ENCODE measurements around the gene RSRC1. TPM values are rescaled to one million over a fixed set of nuclear protein-coding genes. Genes with fewer than 3 reads are reported as not detected.
"Not testable (repeated sequence)": the region's sequence is repeated elsewhere in the genome, so short reads cannot be mapped to it uniquely, and the experiment has no call there.

Gene RSRC1
- total RNA-seq, 1 donor from 2014 or later = 44.6 TPM

- peaks cover 1% of the 10 kb centered on the region for H3K27me3 Mint-ChIP-seq
- H3K36me3 Mint-ChIP-seq (ENCODE audit: low read depth) = peaks cover 4% of the 10 kb centered on the region
- peak; percentile 58 for DNase-seq
- H3K4me3 Mint-ChIP-seq = no peak overlapping the region
- peaks cover 5% of the 10 kb centered on the region for H3K4me1 Mint-ChIP-seq
- intact Hi-C loops (cut with micrococcal nuclease) = loop anchor here (5.0 kb wide), 1 partner anchor 61 kb away; the partner anchor contains the start of gene SHOX2
- H3K27ac Mint-ChIP-seq = no peak overlapping the region
- H3K9me3 Mint-ChIP-seq = no peaks in the 10 kb centered on the region
Measured at GRCh38 chr3:158167737-158168557, 58.1 kb downstream of the RSRC1 start.

- H3K9me3 Mint-ChIP-seq = no peaks in the 10 kb centered on the region
- no peak overlapping the region for H3K27ac Mint-ChIP-seq
- intact Hi-C loops (cut with micrococcal nuclease) = loop anchor here (5.0 kb wide), 1 partner anchor 62 kb away; the partner anchor contains the start of gene SHOX2
- DNase-seq = no peak
- H3K36me3 Mint-ChIP-seq (ENCODE audit: low read depth) = peaks cover 3% of the 10 kb centered on the region
- peaks cover 1% of the 10 kb centered on the region for H3K27me3 Mint-ChIP-seq
- H3K4me1 Mint-ChIP-seq = peaks cover 5% of the 10 kb centered on the region
- no peak overlapping the region for H3K4me3 Mint-ChIP-seq
Measured at GRCh38 chr3:158169091-158169491, 59.2 kb downstream of the RSRC1 start.

GRCh38 chr3:158181096-158181495, 71.2 kb downstream of the RSRC1 start:
- Mint-ChIP-seq H3K27me3 (no peaks in the 10 kb centered on the region), H3K36me3 (ENCODE audit: low read depth) (peaks cover 6% of the 10 kb centered on the region), H3K4me1 (no peaks in the 10 kb centered on the region), H3K27ac (no peak overlapping the region), H3K9me3 (peaks cover 9% of the 10 kb centered on the region), H3K4me3 (no peak overlapping the region)
- intact Hi-C loops (cut with micrococcal nuclease) = no loop called here
- DNase-seq = no peak

- intact Hi-C loops (cut with micrococcal nuclease) = no loop called here
Measured at GRCh38 chr3:158185711-158186110, 75.8 kb downstream of the RSRC1 start.

GRCh38 chr3:158200955-158201354, 91.1 kb downstream of the RSRC1 start:
- no peak for DNase-seq
- Mint-ChIP-seq H3K4me1 (no peaks in the 10 kb centered on the region), H3K27ac (no peak overlapping the region), H3K9me3 (peaks cover 25% of the 10 kb centered on the region), H3K36me3 (ENCODE audit: low read depth) (peaks cover 24% of the 10 kb centered on the region), H3K4me3 (no peak overlapping the region), H3K27me3 (no peaks in the 10 kb centered on the region)
- intact Hi-C loops (cut with micrococcal nuclease) = no loop called here

More at GRCh38 chr3:158185711-158186110, 75.8 kb downstream of the RSRC1 start:
- Mint-ChIP-seq H3K27me3 (no peaks in the 10 kb centered on the region), H3K9me3 (peaks cover 2% of the 10 kb centered on the region), H3K4me1 (no peaks in the 10 kb centered on the region), H3K36me3 (ENCODE audit: low read depth) (no peaks in the 10 kb centered on the region), H3K27ac (no peak overlapping the region), H3K4me3 (no peak overlapping the region)
- no peak for DNase-seq

- Mint-ChIP-seq H3K27ac (no peak overlapping the region), H3K4me1 (no peaks in the 10 kb centered on the region), H3K4me3 (no peak overlapping the region), H3K9me3 (peaks cover 5% of the 10 kb centered on the region), H3K27me3 (no peaks in the 10 kb centered on the region), H3K36me3 (ENCODE audit: low read depth) (peaks cover 13% of the 10 kb centered on the region)
- no peak for DNase-seq
- intact Hi-C loops (cut with micrococcal nuclease) = no loop called here
Measured at GRCh38 chr3:158205324-158205723, 95.4 kb downstream of the RSRC1 start.

- Mint-ChIP-seq H3K36me3 (ENCODE audit: low read depth) (peaks cover 13% of the 10 kb centered on the region), H3K4me1 (no peaks in the 10 kb centered on the region), H3K27me3 (no peaks in the 10 kb centered on the region), H3K4me3 (no peak overlapping the region), H3K9me3 (peaks cover 5% of the 10 kb centered on the region), H3K27ac (no peak overlapping the region)
- intact Hi-C loops (cut with micrococcal nuclease) = no loop called here
- DNase-seq = no peak
Measured at GRCh38 chr3:158205994-158206393, 96.1 kb downstream of the RSRC1 start.

- intact Hi-C loops (cut with micrococcal nuclease) = no loop called here
- DNase-seq = no peak
- no peak overlapping the region for H3K4me3 Mint-ChIP-seq
- peaks cover 3% of the 10 kb centered on the region for H3K9me3 Mint-ChIP-seq
- H3K27ac Mint-ChIP-seq = no peak overlapping the region
- no peaks in the 10 kb centered on the region for H3K27me3 Mint-ChIP-seq
- H3K4me1 Mint-ChIP-seq = no peaks in the 10 kb centered on the region
- no peaks in the 10 kb centered on the region for H3K36me3 Mint-ChIP-seq (ENCODE audit: low read depth)
Measured at GRCh38 chr3:158210067-158210466, 100.2 kb downstream of the RSRC1 start.

GRCh38 chr3:158213461-158213860, 103.6 kb downstream of the RSRC1 start:
- H3K4me1 Mint-ChIP-seq = no peaks in the 10 kb centered on the region
- no peak for DNase-seq
- H3K9me3 Mint-ChIP-seq = peaks cover 3% of the 10 kb centered on the region
- peaks cover 2% of the 10 kb centered on the region for H3K36me3 Mint-ChIP-seq (ENCODE audit: low read depth)
- intact Hi-C loops (cut with micrococcal nuclease) = no loop called here
- no peaks in the 10 kb centered on the region for H3K27me3 Mint-ChIP-seq
- no peak overlapping the region for H3K27ac Mint-ChIP-seq
- H3K4me3 Mint-ChIP-seq = no peak overlapping the region

- H3K27ac Mint-ChIP-seq = no peak overlapping the region
- no peaks in the 10 kb centered on the region for H3K4me1 Mint-ChIP-seq
- H3K9me3 Mint-ChIP-seq = peaks cover 3% of the 10 kb centered on the region
- H3K27me3 Mint-ChIP-seq = no peaks in the 10 kb centered on the region
- H3K36me3 Mint-ChIP-seq (ENCODE audit: low read depth) = peaks cover 2% of the 10 kb centered on the region
- H3K4me3 Mint-ChIP-seq = no peak overlapping the region
- no peak for DNase-seq
- intact Hi-C loops (cut with micrococcal nuclease) = no loop called here
Measured at GRCh38 chr3:158217992-158218391, 108.1 kb downstream of the RSRC1 start.

GRCh38 chr3:158220575-158220974, 110.7 kb downstream of the RSRC1 start:
- no peak for DNase-seq
- Mint-ChIP-seq H3K4me3 (no peak overlapping the region), H3K27me3 (no peaks in the 10 kb centered on the region), H3K27ac (no peak overlapping the region), H3K9me3 (no peaks in the 10 kb centered on the region), H3K36me3 (ENCODE audit: low read depth) (peaks cover 2% of the 10 kb centered on the region), H3K4me1 (no peaks in the 10 kb centered on the region)
- intact Hi-C loops (cut with micrococcal nuclease) = no loop called here

- no peaks in the 10 kb centered on the region for H3K27me3 Mint-ChIP-seq
- no peak overlapping the region for H3K27ac Mint-ChIP-seq
- H3K4me3 Mint-ChIP-seq = no peak overlapping the region
- peaks cover 2% of the 10 kb centered on the region for H3K36me3 Mint-ChIP-seq (ENCODE audit: low read depth)
- DNase-seq = no peak
- intact Hi-C loops (cut with micrococcal nuclease) = no loop called here
- no peaks in the 10 kb centered on the region for H3K4me1 Mint-ChIP-seq
- H3K9me3 Mint-ChIP-seq = no peaks in the 10 kb centered on the region
Measured at GRCh38 chr3:158221426-158221825, 111.5 kb downstream of the RSRC1 start.

- Mint-ChIP-seq H3K4me1 (no peaks in the 10 kb centered on the region), H3K36me3 (ENCODE audit: low read depth) (no peaks in the 10 kb centered on the region), H3K27me3 (no peaks in the 10 kb centered on the region), H3K27ac (no peak overlapping the region), H3K9me3 (no peaks in the 10 kb centered on the region), H3K4me3 (no peak overlapping the region)
- intact Hi-C loops (cut with micrococcal nuclease) = no loop called here
- DNase-seq = no peak
Measured at GRCh38 chr3:158226429-158226828, 116.5 kb downstream of the RSRC1 start.

GRCh38 chr3:158228942-158229341, 119.1 kb downstream of the RSRC1 start:
- H3K27ac Mint-ChIP-seq; H3K9me3 Mint-ChIP-seq; H3K36me3 Mint-ChIP-seq (ENCODE audit: low read depth); H3K27me3 Mint-ChIP-seq; DNase-seq; H3K4me3 Mint-ChIP-seq; H3K4me1 Mint-ChIP-seq; intact Hi-C loops (cut with micrococcal nuclease): not testable (repeated sequence)

GRCh38 chr3:158233791-158234190, 123.9 kb downstream of the RSRC1 start:
- H3K4me1 Mint-ChIP-seq = no peaks in the 10 kb centered on the region
- intact Hi-C loops (cut with micrococcal nuclease) = no loop called here
- H3K9me3 Mint-ChIP-seq = peaks cover 10% of the 10 kb centered on the region

More at GRCh38 chr3:158233791-158234190, 123.9 kb downstream of the RSRC1 start:
- no peaks in the 10 kb centered on the region for H3K27me3 Mint-ChIP-seq
- H3K36me3 Mint-ChIP-seq (ENCODE audit: low read depth) = peaks cover 7% of the 10 kb centered on the region
- no peak overlapping the region for H3K4me3 Mint-ChIP-seq
- H3K27ac Mint-ChIP-seq = no peak overlapping the region
- no peak for DNase-seq

Measured in activated CD4-positive, alpha-beta T cell treated with anti-CD3 and anti-CD28 coated beads, Interleukin-2, amount 10 ng/mL, durations not matched to agents 24 days and 14 days (primary cell).